NCI-H526 treated with DMSO at 0.1 percent for 48 hours (cell line): ENCODE results near the gene ST7.

Experiments
- DNase-seq: peaks from one replicate; lab custom pipeline; 2025; lab: John Stamatoyannopoulos, UW

ST7 gene

DNA sequence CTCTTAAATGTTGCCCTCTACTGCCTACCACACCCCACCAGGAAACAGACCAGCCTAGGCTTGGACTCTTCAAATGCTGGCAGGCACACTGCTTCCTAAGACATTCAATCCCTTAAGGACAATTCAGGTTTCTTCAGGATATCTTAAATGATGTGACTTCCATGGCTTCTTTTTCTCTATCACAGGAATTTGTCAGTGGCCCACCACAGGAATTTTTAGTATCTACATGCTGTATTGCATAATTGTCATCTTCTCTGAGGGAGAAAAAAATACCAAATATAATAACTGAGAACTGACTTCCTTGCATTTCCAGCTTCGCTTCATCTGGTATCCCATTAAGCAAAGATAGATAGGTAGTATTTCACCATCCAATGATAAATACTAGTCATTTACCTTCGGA is 240.3 kb downstream of the ST7 start:
- no peak for DNase-seq

- no peak for DNase-seq
Measured at GRCh38 chr7:117194445-117194844, 241.1 kb downstream of the ST7 start.

GRCh38 chr7:117195361-117196029 is 242.2 kb downstream of the ST7 start:
- no peak for DNase-seq

DNA sequence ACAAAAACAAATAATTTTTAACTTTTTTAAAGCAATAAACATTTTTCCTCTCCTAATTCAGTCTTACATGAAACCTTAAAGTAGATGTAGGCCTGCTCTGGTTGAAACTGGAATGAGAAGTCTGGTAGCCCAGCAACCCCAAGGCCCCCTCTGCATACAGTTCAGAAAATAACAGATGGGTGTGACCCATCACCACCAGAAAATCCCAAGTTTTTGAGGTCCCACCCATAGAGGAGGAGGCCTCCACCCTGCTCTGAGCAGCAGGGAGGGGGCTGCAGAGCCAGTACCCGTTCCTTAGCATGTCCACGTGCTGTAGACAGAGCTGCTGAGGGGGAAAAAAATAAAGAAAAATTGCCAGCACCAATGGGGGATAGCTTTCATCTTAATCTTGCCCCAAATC is 246.8 kb downstream of the ST7 start:
- DNase-seq = no peak

DNA sequence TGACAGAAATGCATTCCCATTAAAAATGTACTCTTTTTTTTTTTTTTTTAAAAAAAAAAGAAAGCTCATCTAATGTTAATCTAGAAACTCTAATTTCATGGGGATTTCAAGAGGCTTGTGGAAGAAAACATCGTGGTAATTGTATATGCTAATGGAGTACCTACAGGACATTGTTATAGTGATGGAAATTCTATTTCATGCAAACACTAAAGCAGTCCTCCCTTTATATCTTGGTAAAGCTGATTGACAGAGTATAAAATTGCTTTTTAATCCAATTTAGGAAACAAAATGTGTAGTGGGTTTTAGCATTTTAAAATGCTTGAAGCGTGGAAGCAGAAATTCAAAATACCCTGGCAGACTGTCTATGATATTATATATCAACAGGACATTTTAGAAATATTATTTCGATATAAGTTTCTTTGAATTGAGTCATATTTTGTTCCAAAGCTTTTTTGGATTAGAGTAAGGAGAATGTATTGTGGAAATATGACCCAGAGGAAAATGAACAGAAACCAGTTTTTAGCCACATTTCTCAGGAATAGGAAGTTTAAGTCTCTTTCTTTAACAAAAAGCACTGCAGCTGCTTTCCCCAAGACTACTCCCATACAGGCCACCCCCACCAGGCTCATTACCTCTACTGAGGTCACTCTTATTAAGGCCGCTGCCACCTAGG is 247.6 kb downstream of the ST7 start:
- no peak for DNase-seq

- DNase-seq = no peak
Measured at GRCh38 chr7:117202511-117202910, 249.2 kb downstream of the ST7 start.

DNA sequence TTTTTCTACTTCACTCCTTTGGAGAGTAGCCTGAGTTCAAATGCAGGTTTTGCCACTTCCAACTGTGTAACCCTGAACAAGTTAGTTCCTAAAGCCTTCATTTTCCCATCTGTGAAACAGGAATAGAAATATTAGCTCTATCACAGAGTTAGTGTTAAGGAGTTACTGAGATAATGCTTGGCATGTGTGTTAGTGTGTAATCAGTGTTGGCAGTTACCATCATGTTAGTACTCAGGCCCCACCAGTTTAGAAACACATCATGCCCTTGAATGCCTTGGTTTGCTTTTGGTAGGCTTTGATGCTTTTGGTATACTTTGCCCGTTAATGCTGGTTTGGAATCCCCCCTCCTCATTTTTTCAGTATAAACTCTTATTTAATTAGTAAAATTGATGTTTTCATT is 249.9 kb downstream of the ST7 start:
- DNase-seq = no peak

GRCh38 chr7:117205873-117206272 is 252.6 kb downstream of the ST7 start:
- no peak for DNase-seq

GRCh38 chr7:117208257-117208656 is 255.0 kb downstream of the ST7 start:
- DNase-seq = no peak

DNA sequence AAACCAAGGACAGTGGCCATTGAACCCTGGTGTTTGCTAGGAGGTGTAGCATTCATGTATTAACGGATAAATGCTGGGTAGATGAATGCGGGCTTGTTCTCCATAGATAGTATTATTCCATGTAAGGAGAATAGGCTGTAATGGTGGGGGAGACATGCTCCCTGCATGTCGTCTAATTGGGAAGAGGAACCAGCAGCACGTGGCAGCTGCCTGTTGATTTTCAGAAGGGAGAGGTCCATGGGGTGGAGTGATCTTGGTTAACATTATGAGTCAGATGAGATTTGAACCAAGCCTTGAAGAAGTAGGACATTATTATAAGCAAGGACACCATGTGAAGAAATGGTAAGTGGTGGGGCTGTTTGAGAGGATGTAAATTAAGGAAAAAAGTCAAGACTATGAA is 257.1 kb downstream of the ST7 start:
- DNase-seq = no peak

DNA sequence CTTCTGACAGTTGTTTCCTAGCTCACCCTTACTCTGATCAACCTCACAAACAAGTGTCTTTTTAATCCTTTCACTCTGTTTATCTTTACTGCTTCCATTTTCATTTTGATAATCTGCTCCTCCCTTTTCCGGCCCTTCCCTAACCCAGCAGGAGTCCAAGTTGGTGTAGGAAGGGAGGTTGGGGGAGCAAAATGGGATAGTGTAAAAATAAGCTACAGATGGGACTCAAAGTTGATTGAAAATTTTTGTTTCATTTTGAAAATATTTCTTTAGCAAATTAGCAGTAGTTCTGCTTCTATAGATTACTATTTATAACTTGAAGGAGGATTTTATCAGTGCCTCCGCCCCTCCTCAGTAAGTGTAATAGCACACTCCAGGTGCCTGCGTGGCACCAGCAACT is 257.6 kb downstream of the ST7 start:
- no peak for DNase-seq

GRCh38 chr7:117211614-117212013 is 258.3 kb downstream of the ST7 start:
- no peak for DNase-seq

- peak; percentile 17 for DNase-seq
Measured at GRCh38 chr7:117212969-117213877, 259.9 kb downstream of the ST7 start.

GRCh38 chr7:117216010-117216409 is 262.7 kb downstream of the ST7 start:
- no peak for DNase-seq

- DNase-seq = no peak
Measured at GRCh38 chr7:117216436-117217069, 263.3 kb downstream of the ST7 start.

- DNase-seq = no peak
Measured at GRCh38 chr7:117217106-117218035, 264.1 kb downstream of the ST7 start.

GRCh38 chr7:117218700-117219099 is 265.4 kb downstream of the ST7 start:
- DNase-seq = no peak

GRCh38 chr7:117219485-117219884 is 266.2 kb downstream of the ST7 start:
- DNase-seq = no peak

GRCh38 chr7:117220836-117221235 is 267.5 kb downstream of the ST7 start:
- DNase-seq = no peak

- DNase-seq = no peak
Measured at GRCh38 chr7:117225536-117225935, 272.2 kb downstream of the ST7 start.

DNA sequence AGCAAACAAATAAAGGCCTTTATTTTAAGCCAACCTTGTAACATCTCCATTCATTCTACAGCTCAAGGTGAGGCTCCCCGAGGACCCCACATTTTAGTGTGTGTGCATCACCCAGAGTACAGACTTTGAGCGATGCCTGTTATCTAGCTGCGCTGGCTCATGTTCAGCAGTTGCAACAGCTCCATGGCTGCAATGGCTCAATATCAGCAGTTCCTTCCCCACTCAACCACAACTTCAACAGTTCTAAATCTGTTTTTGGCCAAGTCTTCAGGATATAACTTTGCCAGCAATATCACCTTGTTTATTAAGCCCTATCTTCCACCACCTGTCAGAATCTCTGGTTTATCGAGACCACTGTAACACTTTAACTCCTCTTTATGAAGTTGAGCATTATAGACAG is 273.8 kb downstream of the ST7 start:
- DNase-seq = no peak
